Upper lobe of left lung (tissue), 4 donors: ENCODE measurements around the gene DXO.

Experiments used
- EP300 ChIP-seq, 4 donors: sonication (generic); formaldehyde crosslinking; IDR thresholded peaks; one replicate each; pipeline ENCODE4 v1.5.1; 2017; ENCODE audit warnings: antibody characterized with exemption in 4 of 4, control low read depth in 2 of 4
- POLR2A ChIP-seq, 4 donors: fragments of 450-650 bp; IDR thresholded peaks; one replicate each; pipeline ENCODE4 v1.5.1; 2016 to 2017; ENCODE audit warnings: antibody characterized with exemption in 4 of 4, mild to moderate bottlenecking in 2 of 4
- TF ChIP-seq, protein P1 (sequence below), 6 experiments: fragments of 450-650 bp in 4 of 6; fragments of 200-600 bp in 2 of 6; sonication (generic) in 2 of 6; IDR thresholded peaks; one replicate each; pipeline ENCODE4 v1.5.1; 2016 to 2019; ENCODE audit warnings: antibody characterized with exemption in 6 of 6

DNA sequence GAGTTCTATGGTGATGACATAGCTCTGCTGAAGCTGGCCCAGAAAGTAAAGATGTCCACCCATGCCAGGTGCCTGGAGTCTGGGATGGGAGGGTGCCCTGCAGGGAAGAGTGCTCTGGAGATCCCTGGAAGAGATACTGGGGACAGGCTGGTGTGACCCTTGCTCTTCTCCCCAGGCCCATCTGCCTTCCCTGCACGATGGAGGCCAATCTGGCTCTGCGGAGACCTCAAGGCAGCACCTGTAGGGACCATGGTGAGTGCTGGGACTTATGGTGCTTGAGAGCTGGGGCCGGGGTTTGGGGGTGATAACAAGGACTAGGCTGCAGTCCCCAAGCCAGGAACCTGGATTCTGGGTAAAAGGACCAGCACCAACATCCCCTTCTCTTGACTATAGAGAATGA lies 28.2 kb downstream of the DXO start:
- no peak for TF ChIP-seq POLR2A (IDR thresholded peaks at IDR 0.05)
- TF ChIP-seq, protein P1, sequence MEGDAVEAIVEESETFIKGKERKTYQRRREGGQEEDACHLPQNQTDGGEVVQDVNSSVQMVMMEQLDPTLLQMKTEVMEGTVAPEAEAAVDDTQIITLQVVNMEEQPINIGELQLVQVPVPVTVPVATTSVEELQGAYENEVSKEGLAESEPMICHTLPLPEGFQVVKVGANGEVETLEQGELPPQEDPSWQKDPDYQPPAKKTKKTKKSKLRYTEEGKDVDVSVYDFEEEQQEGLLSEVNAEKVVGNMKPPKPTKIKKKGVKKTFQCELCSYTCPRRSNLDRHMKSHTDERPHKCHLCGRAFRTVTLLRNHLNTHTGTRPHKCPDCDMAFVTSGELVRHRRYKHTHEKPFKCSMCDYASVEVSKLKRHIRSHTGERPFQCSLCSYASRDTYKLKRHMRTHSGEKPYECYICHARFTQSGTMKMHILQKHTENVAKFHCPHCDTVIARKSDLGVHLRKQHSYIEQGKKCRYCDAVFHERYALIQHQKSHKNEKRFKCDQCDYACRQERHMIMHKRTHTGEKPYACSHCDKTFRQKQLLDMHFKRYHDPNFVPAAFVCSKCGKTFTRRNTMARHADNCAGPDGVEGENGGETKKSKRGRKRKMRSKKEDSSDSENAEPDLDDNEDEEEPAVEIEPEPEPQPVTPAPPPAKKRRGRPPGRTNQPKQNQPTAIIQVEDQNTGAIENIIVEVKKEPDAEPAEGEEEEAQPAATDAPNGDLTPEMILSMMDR (IDR thresholded peaks at IDR 0.05): no peak
- TF ChIP-seq EP300 (IDR thresholded peaks at IDR 0.05): no peak
